ENCODE data around the gene BASP1.

Gene BASP1

DNA sequence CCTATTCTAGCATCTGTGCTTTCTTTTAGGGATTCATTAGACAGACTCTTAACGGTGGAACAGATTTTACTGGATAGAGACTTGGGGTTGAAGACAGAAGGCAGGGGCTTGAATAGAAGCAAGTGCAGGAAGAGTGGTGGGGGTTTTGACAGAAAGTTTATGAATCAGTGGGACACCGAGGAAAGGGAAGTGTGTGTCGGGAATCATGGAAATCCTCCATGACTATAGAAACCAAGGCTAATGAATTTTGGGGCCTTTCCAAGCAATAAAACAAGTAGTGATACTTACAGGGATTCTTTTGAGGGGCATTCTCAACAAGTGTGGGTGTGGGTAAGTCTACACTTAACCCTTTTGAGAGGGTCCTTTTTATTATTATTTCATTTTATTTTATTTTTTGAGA, 12.8 kb downstream of the BASP1 start:
- no peak for ATAC-seq (ENCODE audit: low read depth)

DNA sequence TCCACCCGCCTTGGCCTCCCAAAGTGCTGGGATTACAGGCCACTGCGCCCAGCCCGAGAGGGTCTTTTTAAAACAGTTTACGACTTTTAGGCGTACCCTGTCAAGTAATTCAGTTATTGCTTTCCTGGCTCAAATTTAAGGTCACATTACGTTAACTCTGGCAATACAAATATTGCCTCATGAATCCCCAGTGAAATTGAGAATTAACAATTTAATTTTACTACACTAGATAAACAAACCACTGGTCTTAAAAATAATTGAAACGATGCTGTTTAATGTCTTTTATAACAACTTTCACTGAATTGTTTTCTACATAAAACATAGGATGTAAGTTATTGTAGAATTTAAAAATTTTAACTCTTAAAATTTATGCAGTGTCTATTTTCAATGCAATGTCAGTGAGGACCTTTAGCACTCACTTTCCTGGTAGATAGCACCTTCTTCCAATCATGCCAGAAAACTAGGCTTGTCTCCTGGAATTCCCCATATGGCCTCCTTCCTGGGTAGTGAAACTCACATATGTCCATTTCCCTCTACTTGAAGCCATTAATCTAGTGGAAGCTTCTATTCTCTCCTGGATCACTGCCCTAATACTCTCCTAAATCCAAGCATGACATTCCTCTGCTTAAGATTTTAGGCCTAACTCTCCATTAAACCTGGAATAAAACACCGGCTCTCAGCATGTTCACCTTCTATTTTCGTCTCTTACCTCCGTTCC, 13.5 kb downstream of the BASP1 start:
- ATAC-seq (ENCODE audit: low read depth) (no peak), DNase-seq (ENCODE audit: low spot score) (no peak)
- H3K4me3 ChIP-seq (ENCODE audit: severe bottlenecking): no peak overlapping the region
- peaks cover 48% of the 10 kb centered on the region for H3K4me1 ChIP-seq (ENCODE audit: insufficient read depth, poor library complexity, severe bottlenecking)
- no peaks in the 10 kb centered on the region for H3K27me3 ChIP-seq (ENCODE audit: insufficient read depth, poor library complexity, severe bottlenecking)
- H3K36me3 ChIP-seq (ENCODE audit: low read depth): peaks cover 47% of the 10 kb centered on the region
- H3K27ac ChIP-seq (ENCODE audit: poor library complexity, severe bottlenecking): no peak overlapping the region
- no peak for TF ChIP-seq CTCF (IDR thresholded peaks at IDR 0.05; ENCODE audit: poor library complexity, severe bottlenecking)
- H3K9me3 ChIP-seq (ENCODE audit: severe bottlenecking): no peaks in the 10 kb centered on the region

More for the DNA sequence above, 12.8 kb downstream of the BASP1 start:
- H3K27ac ChIP-seq (ENCODE audit: poor library complexity, severe bottlenecking): peak overlapping the region; percentile 92
- no peak for TF ChIP-seq CTCF (IDR thresholded peaks at IDR 0.05; ENCODE audit: poor library complexity, severe bottlenecking)
- peaks cover 55% of the 10 kb centered on the region for H3K36me3 ChIP-seq (ENCODE audit: low read depth)
- H3K4me1 ChIP-seq (ENCODE audit: insufficient read depth, poor library complexity, severe bottlenecking): peaks cover 44% of the 10 kb centered on the region
- H3K27me3 ChIP-seq (ENCODE audit: insufficient read depth, poor library complexity, severe bottlenecking): no peaks in the 10 kb centered on the region
- DNase-seq (ENCODE audit: low spot score): no peak
- H3K9me3 ChIP-seq (ENCODE audit: severe bottlenecking): no peaks in the 10 kb centered on the region
- no peak overlapping the region for H3K4me3 ChIP-seq (ENCODE audit: severe bottlenecking)

- H3K9me3 ChIP-seq (ENCODE audit: severe bottlenecking): no peaks in the 10 kb centered on the region
- DNase-seq (ENCODE audit: low spot score): no peak
- TF ChIP-seq CTCF (IDR thresholded peaks at IDR 0.05; ENCODE audit: poor library complexity, severe bottlenecking): no peak
These were observed 15.0 kb downstream of the BASP1 start for GRCh38 chr5:17232405-17232804.

GRCh38 chr5:17233488-17233887, 16.1 kb downstream of the BASP1 start:
- ATAC-seq (ENCODE audit: low read depth) (no peak), DNase-seq (ENCODE audit: low spot score) (no peak)
- H3K36me3 ChIP-seq (ENCODE audit: low read depth): peaks cover 47% of the 10 kb centered on the region
- no peak overlapping the region for H3K4me3 ChIP-seq (ENCODE audit: severe bottlenecking)
- no peaks in the 10 kb centered on the region for H3K9me3 ChIP-seq (ENCODE audit: severe bottlenecking)
- no peaks in the 10 kb centered on the region for H3K27me3 ChIP-seq (ENCODE audit: insufficient read depth, poor library complexity, severe bottlenecking)
- H3K27ac ChIP-seq (ENCODE audit: poor library complexity, severe bottlenecking): no peak overlapping the region
- peaks cover 43% of the 10 kb centered on the region for H3K4me1 ChIP-seq (ENCODE audit: insufficient read depth, poor library complexity, severe bottlenecking)
- no peak for TF ChIP-seq CTCF (IDR thresholded peaks at IDR 0.05; ENCODE audit: poor library complexity, severe bottlenecking)

More at GRCh38 chr5:17232405-17232804, 15.0 kb downstream of the BASP1 start:
- ATAC-seq (ENCODE audit: low read depth): no peak
- no peaks in the 10 kb centered on the region for H3K27me3 ChIP-seq (ENCODE audit: insufficient read depth, poor library complexity, severe bottlenecking)
- peaks cover 44% of the 10 kb centered on the region for H3K36me3 ChIP-seq (ENCODE audit: low read depth)
- H3K4me1 ChIP-seq (ENCODE audit: insufficient read depth, poor library complexity, severe bottlenecking): peaks cover 43% of the 10 kb centered on the region
- H3K27ac ChIP-seq (ENCODE audit: poor library complexity, severe bottlenecking): no peak overlapping the region
- no peak overlapping the region for H3K4me3 ChIP-seq (ENCODE audit: severe bottlenecking)

GRCh38 chr5:17234374-17234773, 16.9 kb downstream of the BASP1 start:
- Histone ChIP-seq H3K4me3 (ENCODE audit: severe bottlenecking) (no peak overlapping the region), H3K9me3 (ENCODE audit: severe bottlenecking) (no peaks in the 10 kb centered on the region), H3K36me3 (ENCODE audit: low read depth) (peaks cover 44% of the 10 kb centered on the region), H3K27me3 (ENCODE audit: insufficient read depth, poor library complexity, severe bottlenecking) (no peaks in the 10 kb centered on the region), H3K27ac (ENCODE audit: poor library complexity, severe bottlenecking) (peak overlapping the region; percentile 91), H3K4me1 (ENCODE audit: insufficient read depth, poor library complexity, severe bottlenecking) (peaks cover 43% of the 10 kb centered on the region)
- no peak for ATAC-seq (ENCODE audit: low read depth)
- no peak for DNase-seq (ENCODE audit: low spot score)
- TF ChIP-seq CTCF (IDR thresholded peaks at IDR 0.05; ENCODE audit: poor library complexity, severe bottlenecking): no peak
